Measurements from ENCODE around the gene ACTA2. TPM values are rescaled to one million over a fixed set of nuclear protein-coding genes. Genes with fewer than 3 reads are reported as not detected.
"Not testable (repeated sequence)": the region's sequence is repeated elsewhere in the genome, so short reads cannot be mapped to it uniquely, and the experiment has no call there.

The ACTA2 gene
- total RNA-seq, 2 donors from 2014 or later: 4,350 to 6,560 TPM

DNA sequence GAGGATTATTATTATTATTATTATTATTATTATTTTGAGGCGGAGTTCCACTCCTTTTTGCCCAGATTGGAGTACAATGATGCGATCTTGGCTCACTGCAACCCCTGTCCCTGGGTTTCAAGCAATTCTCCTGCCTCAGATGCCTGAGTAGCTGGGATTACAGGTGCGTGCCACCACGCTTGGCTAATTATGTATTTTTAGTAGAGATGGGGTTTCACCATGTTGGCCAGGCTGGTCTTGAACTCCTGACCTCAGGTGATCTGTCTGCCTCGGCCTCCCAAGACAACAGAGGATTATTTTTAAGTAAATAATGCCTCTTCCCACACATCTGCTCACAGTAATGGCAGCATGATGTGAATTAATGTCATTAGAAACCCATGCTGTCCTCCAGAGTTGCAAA, 20.5 kb downstream of the ACTA2 start:
- intact Hi-C loops (cut with DNase I): loop anchor here in 1 of 2 donors (5.0 kb wide), 1 partner anchor 95 kb away; no protein-coding TSS in a partner anchor
- DNase-seq (ENCODE audit: low spot score): not testable (repeated sequence)

- intact Hi-C loops (cut with DNase I): loop anchor here (2.0 to 5.0 kb wide), 3 partner anchors 51 to 95 kb away; partner anchors contain the start of gene STAMBPL1 (in 1 of the 2)
- no peak for DNase-seq (ENCODE audit: low spot score)
These were observed 21.0 kb downstream of the ACTA2 start for GRCh38 chr10:88931548-88931947.

- no peak for DNase-seq (ENCODE audit: low spot score)
- intact Hi-C loops (cut with DNase I): no loop called here
These were observed 24.3 kb downstream of the ACTA2 start for GRCh38 chr10:88928254-88928653.

DNA sequence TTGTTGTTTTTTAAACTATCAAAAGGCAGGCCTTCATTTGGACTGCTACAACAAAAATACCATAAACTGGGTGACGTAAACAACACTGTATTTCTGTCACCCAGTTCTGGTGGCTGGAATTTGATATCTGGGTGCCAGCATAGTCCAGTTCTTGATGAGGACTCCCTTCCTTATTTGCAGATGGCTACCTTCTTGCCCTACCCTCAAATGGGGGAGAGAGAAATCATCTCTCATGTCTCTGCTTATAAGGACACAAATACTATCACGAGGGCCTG, 25.2 kb downstream of the ACTA2 start:
- DNase-seq (ENCODE audit: low spot score): no peak
- intact Hi-C loops (cut with DNase I): no loop called here

- DNase-seq (ENCODE audit: low spot score): no peak
- intact Hi-C loops (cut with DNase I): no loop called here
These were observed 25.8 kb downstream of the ACTA2 start for GRCh38 chr10:88926566-88927415.

DNA sequence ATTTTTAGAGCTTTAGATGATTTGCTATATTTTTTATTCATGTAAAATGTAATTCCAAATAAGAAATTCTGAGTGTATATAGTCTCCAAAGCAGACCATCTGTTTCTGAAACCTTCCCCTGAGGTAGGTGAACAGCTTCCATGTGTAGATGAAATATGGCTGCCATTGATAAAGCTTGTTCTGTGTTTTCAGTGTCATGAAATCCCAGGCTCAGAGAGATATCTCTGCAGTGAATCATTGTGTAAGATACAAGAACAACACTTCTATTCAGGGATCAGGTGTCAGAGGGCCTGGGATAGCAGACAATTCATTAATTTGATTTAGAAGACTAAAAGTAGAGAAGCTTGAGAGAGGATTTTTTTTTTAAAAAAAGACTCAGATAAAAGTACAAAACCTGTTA, 29.1 kb downstream of the ACTA2 start:
- intact Hi-C loops (cut with DNase I): no loop called here
- no peak for DNase-seq (ENCODE audit: low spot score)

DNA sequence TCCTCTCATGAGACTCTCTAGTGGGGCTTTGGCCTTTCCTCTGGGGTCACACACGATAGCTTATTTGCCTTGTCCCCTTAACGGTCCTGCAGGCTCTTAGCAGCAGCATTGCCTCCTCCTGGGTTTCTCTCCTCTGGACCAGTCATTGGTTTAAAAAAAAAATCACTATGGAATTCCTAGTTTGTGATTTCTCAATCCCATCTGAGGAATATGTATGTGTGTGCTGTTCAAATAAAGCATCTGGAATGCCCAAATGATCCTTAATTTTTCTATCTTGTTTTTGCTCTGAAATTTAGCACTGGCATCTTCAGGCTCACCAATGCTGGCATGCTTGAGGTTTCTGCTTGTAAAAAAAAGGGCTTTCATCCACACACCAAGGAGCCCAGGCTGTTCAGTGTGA, 30.5 kb downstream of the ACTA2 start:
- intact Hi-C loops (cut with DNase I): no loop called here
- DNase-seq (ENCODE audit: low spot score): no peak

DNA sequence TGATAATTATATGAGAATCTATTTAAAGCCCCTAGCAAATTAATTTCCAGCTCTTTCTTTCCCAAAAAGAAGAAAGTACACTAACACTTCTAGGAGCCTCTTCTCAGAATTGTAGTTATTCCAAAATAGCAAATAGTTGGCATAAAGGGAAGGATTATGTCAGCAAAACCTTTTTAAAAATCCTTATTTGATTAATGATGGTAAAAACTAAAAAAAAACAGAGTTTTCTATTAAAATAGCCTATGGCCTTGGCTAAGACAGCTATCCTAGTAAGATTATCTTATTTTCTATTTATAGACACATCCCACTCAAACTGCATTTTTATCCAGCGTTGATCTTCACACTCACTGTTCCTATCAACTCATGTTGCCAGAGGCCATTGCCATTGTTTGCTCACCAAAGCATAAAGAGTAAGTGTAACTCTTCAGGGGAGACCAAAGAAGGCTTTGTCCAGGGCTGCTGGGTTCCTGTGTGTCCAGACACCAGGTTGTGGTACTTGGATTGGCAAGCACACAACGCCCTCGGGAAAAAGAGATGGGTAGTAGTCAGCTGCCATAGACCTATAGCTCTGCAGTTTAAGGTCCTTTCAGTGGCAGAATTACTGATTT, 31.5 kb downstream of the ACTA2 start:
- DNase-seq (ENCODE audit: low spot score): no peak
- intact Hi-C loops (cut with DNase I): no loop called here

GRCh38 chr10:88920198-88920597, 32.4 kb downstream of the ACTA2 start:
- DNase-seq (ENCODE audit: low spot score): no peak
- intact Hi-C loops (cut with DNase I): no loop called here

DNA sequence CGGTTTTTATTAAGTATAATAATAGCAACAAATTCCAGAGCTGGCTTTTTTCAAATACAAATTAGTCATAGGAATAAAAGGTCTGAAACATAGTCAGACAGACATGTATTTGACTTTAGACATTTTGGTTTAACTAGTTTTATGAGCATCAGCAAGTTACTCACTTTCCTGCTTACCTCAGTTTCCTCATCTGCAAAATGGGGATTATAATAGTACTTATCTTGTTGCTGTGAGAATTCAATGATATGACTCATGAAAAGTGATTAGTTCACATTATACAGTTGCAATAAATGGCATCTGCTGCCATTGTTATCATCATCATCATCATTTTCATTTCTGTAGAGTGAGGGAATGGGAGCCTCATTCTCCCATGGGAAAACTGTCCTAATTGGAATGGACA, 33.5 kb downstream of the ACTA2 start:
- no peak for DNase-seq (ENCODE audit: low spot score)
- intact Hi-C loops (cut with DNase I): no loop called here

- intact Hi-C loops (cut with DNase I): no loop called here
- no peak for DNase-seq (ENCODE audit: low spot score)
These were observed 34.2 kb downstream of the ACTA2 start for GRCh38 chr10:88918191-88918905.

GRCh38 chr10:88916986-88917385, 35.6 kb downstream of the ACTA2 start:
- no peak for DNase-seq (ENCODE audit: low spot score)
- intact Hi-C loops (cut with DNase I): no loop called here

- no peak for DNase-seq (ENCODE audit: low spot score)
- intact Hi-C loops (cut with DNase I): no loop called here
These were observed 36.3 kb downstream of the ACTA2 start for GRCh38 chr10:88916231-88916630.

DNA sequence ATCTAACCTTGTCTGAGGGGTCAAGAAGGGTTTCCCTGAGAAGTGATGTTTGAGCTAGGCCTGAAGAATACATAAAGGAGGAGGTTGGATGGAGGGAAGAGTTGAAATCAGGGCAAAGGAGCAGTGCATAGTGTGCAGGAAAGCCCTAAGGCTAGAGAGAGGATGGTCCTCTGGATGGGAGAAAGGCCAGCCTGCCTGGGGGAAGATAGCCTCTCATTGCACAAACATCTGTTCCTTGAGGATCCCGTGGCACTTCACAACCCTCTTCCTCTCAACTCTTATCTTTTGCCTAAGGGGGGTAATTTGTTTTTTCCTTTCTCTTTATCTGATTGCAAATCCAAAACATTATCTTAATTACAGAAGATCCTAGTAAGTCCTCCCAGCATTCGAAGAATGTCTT, 36.8 kb downstream of the ACTA2 start:
- no peak for DNase-seq (ENCODE audit: low spot score)
- intact Hi-C loops (cut with DNase I): no loop called here

- intact Hi-C loops (cut with DNase I): no loop called here
- DNase-seq (ENCODE audit: low spot score): no peak
These were observed 38.8 kb downstream of the ACTA2 start for GRCh38 chr10:88913788-88914187.

DNA sequence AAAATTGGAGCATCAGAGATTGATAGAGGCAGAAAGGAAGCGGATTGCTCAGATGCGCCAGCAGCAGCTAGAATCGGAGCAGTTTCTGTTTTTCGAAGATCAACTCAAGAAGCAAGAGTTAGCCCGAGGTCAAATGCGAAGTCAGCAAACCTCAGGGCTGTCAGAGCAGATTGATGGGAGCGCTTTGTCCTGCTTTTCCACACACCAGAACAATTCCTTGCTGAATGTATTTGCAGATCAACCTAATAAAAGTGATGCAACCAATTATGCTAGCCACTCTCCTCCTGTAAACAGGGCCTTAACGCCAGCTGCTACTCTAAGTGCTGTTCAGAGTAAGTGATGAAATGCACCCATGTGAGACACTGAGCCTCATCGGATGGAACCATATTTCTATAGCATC, 39.4 kb downstream of the ACTA2 start:
- intact Hi-C loops (cut with DNase I): no loop called here
- DNase-seq (ENCODE audit: low spot score): no peak

GRCh38 chr10:88911851-88912250, 40.7 kb downstream of the ACTA2 start:
- intact Hi-C loops (cut with DNase I): no loop called here
- no peak for DNase-seq (ENCODE audit: low spot score)

GRCh38 chr10:88911116-88911515, 41.5 kb downstream of the ACTA2 start:
- DNase-seq (ENCODE audit: low spot score): no peak

GRCh38 chr10:88908194-88908593, 44.4 kb downstream of the ACTA2 start:
- intact Hi-C loops (cut with DNase I): no loop called here
- DNase-seq (ENCODE audit: low spot score): no peak

More at GRCh38 chr10:88911116-88911515, 41.5 kb downstream of the ACTA2 start:
- intact Hi-C loops (cut with DNase I): no loop called here

DNA sequence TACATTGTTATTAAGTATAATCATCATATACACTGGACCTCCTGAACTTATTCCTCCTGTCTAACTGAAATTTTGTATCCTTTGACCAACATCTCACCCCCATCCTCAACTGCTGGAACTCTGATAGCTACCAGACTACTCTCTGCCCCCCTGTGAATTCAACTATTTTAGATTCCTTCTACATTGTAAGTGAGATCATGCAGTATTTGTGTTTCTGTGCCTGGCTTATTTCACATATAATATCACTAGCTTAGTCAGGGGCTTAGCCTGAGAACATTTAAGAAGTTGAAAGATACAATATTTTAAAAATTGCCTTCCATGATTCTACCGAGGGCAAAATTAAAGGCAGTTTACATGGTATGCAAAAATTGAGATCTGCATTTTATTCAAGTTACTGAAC, 45.7 kb downstream of the ACTA2 start:
- intact Hi-C loops (cut with DNase I): no loop called here
- DNase-seq (ENCODE audit: low spot score): no peak
